Activated CD4-positive, alpha-beta memory T cell treated with anti-CD3 and anti-CD28 coated beads for 36 hours (primary cell): ENCODE results near the gene PLD1. TPM values are rescaled to one million over a fixed set of nuclear protein-coding genes. Genes with fewer than 3 reads are reported as not detected.
"Not testable (repeated sequence)": the region's sequence is repeated elsewhere in the genome, so short reads cannot be mapped to it uniquely, and the experiment has no call there.

Source experiments
- CTCF ChIA-PET: fragments of 350-600 bp; sonication (Branson Sonifier 250); formaldehyde crosslinking; loops from one replicate; lab custom pipeline; 2021; ENCODE audit warnings: antibody characterized with exemption, inconsistent platforms; lab: Charles Lee
- POLR2A ChIA-PET: fragments of 350-600 bp; sonication (Branson Sonifier 250); formaldehyde crosslinking; loops from one replicate; lab custom pipeline; 2021; ENCODE audit warnings: antibody characterized with exemption; lab: Charles Lee
- DNase-seq: peaks from one replicate; pipeline ENCODE4 v3.0.0-alpha.2; 2020
- H3K27ac Mint-ChIP-seq: one replicate; pipeline ENCODE4 v1.8.0; 2021; ENCODE audit warnings: mixed read lengths
- H3K27me3 Mint-ChIP-seq: one replicate; pipeline ENCODE4 v1.8.0; 2021; ENCODE audit warnings: mixed read lengths
- H3K36me3 Mint-ChIP-seq: one replicate; pipeline ENCODE4 v1.8.0; 2021; ENCODE audit warnings: mixed read lengths
- H3K4me1 Mint-ChIP-seq: one replicate; pipeline ENCODE4 v1.8.0; 2021; ENCODE audit warnings: low read depth, mixed read lengths
- H3K4me3 Mint-ChIP-seq: one replicate; pipeline ENCODE4 v1.8.0; 2021; ENCODE audit warnings: mild to moderate bottlenecking, mixed read lengths
- H3K9me3 Mint-ChIP-seq: one replicate; pipeline ENCODE4 v1.8.0; 2021; ENCODE audit warnings: mixed read lengths
- intact Hi-C: fragments of 100-400 bp; cut with micrococcal nuclease; formaldehyde crosslinking; loops from one replicate; pipeline ENCODE4 v1.15.1; 2023
- total RNA-seq, 2 experiments: library from RNA; stranded (reverse); gene quantifications; one replicate each; pipeline ENCODE4 v1.2.3, GENCODE V29; 2021

The PLD1 gene, protein sequence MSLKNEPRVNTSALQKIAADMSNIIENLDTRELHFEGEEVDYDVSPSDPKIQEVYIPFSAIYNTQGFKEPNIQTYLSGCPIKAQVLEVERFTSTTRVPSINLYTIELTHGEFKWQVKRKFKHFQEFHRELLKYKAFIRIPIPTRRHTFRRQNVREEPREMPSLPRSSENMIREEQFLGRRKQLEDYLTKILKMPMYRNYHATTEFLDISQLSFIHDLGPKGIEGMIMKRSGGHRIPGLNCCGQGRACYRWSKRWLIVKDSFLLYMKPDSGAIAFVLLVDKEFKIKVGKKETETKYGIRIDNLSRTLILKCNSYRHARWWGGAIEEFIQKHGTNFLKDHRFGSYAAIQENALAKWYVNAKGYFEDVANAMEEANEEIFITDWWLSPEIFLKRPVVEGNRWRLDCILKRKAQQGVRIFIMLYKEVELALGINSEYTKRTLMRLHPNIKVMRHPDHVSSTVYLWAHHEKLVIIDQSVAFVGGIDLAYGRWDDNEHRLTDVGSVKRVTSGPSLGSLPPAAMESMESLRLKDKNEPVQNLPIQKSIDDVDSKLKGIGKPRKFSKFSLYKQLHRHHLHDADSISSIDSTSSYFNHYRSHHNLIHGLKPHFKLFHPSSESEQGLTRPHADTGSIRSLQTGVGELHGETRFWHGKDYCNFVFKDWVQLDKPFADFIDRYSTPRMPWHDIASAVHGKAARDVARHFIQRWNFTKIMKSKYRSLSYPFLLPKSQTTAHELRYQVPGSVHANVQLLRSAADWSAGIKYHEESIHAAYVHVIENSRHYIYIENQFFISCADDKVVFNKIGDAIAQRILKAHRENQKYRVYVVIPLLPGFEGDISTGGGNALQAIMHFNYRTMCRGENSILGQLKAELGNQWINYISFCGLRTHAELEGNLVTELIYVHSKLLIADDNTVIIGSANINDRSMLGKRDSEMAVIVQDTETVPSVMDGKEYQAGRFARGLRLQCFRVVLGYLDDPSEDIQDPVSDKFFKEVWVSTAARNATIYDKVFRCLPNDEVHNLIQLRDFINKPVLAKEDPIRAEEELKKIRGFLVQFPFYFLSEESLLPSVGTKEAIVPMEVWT
- 1 to 10 TPM in 1 of 2 experiments, under 1 TPM in 1; 0.99 to 1.4 TPM for total RNA-seq

DNA sequence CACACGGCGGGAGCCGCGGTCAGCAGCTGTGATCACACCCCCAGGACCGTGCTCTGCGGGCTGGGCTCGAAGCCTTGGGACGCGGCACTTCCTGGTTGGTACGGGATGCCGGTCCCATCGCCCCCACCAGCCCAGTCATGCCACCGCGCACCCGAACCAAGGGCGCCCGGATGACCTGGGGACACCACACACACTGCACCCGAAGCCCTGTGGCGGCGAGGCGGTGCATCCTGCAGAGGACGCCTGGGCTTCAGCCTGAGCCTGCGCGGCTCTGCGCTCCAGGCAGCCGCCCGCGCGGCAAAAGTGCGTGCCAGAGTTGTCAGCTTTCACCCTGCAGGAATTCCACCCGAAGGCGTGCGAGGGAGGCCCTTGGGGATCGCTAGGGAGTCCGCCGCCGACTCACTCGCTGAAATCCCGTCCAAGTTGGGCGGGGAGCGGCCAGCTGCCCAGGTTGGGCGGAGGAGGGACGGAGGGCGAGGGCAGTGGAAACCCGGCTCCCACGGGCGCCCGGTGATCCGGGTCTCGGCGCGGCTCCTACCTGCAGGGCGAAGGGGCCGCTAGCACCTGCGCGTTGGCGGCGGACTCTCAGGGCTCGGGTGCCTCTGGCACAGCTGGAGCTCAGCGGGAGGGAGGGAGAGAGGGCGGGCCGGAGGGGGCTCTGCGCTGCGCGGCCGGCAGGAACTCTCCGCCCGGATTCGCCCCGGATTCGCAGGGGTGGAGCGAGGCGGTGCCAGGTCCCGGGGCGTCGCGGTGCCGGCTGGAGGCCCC, at the start of gene PLD1:
PLD1 (minus strand) TSS at position 623 of the 768 bp plus-strand sequence. CDS start 72,432 bp downstream, outside the sequence.
- Mint-ChIP-seq H3K4me1 (peaks cover 18% of the 10 kb centered on the region), H3K4me3 (peak within 1 kb of the TSS; percentile 72), H3K27me3 (peaks cover 39% of the 10 kb centered on the region), H3K27ac (no peak within 1 kb of the TSS), H3K9me3 (no peaks in the 10 kb centered on the region), H3K36me3 (no peaks in the 10 kb centered on the region)
- ChIA-PET POLR2A (no interaction called here), CTCF (interaction anchor here (1.6 kb wide), 1 partner anchor 107 kb away, joined by 4 read pairs; no protein-coding TSS in a partner anchor)
- intact Hi-C loops = no loop called here
- DNase-seq = peak; percentile 68

DNA sequence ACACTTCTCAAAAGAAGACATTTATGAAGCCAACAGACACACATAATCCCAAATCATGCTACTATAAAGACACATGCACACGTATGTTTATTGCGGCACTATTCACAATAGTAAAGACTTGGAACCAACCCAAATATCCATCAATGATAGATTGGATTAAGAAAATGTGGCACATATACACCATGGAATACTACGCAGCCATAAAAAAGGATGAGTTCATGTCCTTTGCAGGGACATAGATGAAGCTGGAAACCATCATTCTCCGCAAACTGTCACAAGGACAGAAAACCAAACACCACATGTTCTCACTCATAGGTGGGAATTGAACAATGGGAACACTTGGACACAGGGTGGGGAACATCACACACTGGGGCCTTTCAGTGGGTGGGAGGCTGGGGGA, 48.5 kb upstream of the PLD1 start:
- POLR2A ChIA-PET, H3K27me3 Mint-ChIP-seq, H3K4me3 Mint-ChIP-seq, H3K4me1 Mint-ChIP-seq, H3K36me3 Mint-ChIP-seq, CTCF ChIA-PET, intact Hi-C loops, DNase-seq, H3K27ac Mint-ChIP-seq: not testable (repeated sequence)
- peaks cover 16% of the 10 kb centered on the region for H3K9me3 Mint-ChIP-seq

DNA sequence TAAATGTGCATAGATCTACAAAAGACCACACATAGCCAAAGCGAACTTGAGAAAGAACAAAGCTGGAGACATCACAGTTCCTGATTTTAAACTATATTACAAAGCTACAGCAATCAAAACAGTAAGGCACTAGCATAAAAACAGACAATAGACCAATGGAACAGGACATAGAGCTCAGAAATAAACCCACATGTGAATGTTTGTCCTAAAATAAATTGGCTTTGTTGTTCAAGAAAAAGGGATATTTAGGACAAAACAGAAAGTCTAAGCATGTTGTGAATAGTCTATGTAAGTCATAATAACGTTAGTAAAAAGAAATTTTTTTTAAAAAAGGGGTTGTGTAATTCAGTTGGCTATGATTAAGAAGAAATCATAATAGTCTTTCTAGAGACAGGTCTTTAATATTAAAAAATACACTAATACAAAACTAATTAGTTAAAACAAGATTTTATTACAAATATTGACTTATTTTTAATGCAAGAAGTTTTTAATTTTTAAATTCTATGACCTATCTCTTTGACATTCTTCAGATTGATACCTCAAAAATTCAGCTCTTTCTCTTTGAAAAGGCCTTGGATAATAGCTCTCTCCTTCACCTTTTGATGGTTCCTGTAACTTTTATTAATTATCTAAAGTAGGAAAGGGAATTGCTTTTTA, 44.5 kb upstream of the PLD1 start:
- Mint-ChIP-seq H3K9me3 (peaks cover 19% of the 10 kb centered on the region), H3K27me3 (peaks cover 3% of the 10 kb centered on the region), H3K36me3 (peaks cover 3% of the 10 kb centered on the region), H3K27ac (no peak overlapping the region), H3K4me1 (no peaks in the 10 kb centered on the region), H3K4me3 (no peak overlapping the region)
- no peak for DNase-seq
- POLR2A ChIA-PET = no interaction called here
- intact Hi-C loops = no loop called here
- CTCF ChIA-PET = no interaction called here

DNA sequence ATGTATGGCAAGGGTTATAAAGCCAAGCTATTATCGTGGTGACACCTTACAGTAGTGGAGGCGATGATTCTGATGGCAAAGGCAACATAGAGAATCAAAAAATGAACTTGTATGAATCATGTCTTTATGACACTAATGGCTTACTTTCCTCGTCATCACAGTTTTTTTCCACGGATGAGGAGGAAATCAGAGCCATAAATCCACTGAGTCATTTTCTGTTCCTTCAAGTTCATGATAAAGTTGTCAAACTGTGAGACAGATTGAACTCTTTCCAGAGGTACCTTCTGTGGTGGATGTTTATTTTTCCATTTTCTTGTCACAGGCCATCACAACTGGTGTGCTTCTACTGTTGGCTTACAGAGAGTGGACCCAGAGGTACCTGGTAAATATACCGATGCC, 41.4 kb upstream of the PLD1 start:
- Mint-ChIP-seq H3K4me1 (peaks cover 4% of the 10 kb centered on the region), H3K9me3 (peaks cover 13% of the 10 kb centered on the region), H3K4me3 (no peak overlapping the region), H3K27me3 (peaks cover 8% of the 10 kb centered on the region), H3K36me3 (peaks cover 3% of the 10 kb centered on the region), H3K27ac (no peak overlapping the region)
- intact Hi-C loops = no loop called here
- POLR2A ChIA-PET = no interaction called here
- DNase-seq = no peak
- CTCF ChIA-PET = no interaction called here

DNA sequence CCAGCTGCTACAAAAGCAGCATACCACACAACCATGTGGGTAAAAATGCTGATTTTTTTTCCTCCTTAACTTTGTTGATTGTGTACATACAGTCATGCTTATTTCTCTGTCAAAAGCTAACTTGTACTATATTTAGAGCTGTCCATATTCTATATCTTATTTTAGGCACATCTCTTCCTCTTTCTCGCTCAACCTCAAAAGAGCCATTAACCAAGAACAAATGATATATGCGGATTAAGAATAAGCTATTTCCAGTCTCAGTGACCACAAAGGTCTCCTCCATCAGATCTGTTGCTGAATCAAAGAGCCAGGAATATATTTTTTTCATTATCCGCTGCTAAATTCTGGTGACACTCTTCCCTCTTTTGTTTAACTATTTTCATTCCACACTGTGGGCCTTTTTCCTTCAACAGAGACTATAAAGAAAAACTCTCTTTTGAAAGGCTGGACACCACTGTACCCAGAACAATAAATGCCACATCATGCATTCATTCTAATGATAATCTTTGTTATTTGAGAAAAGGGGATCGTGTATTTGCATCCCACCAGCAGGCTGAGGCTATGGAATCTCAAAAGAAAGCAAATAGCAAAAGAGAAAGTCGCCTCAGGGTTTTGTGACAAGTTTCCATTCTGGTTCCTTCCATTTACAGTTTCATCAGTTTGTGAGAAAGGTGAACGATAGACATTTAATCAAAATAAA, 40.8 kb upstream of the PLD1 start:
- H3K4me1 Mint-ChIP-seq = peaks cover 7% of the 10 kb centered on the region

DNA sequence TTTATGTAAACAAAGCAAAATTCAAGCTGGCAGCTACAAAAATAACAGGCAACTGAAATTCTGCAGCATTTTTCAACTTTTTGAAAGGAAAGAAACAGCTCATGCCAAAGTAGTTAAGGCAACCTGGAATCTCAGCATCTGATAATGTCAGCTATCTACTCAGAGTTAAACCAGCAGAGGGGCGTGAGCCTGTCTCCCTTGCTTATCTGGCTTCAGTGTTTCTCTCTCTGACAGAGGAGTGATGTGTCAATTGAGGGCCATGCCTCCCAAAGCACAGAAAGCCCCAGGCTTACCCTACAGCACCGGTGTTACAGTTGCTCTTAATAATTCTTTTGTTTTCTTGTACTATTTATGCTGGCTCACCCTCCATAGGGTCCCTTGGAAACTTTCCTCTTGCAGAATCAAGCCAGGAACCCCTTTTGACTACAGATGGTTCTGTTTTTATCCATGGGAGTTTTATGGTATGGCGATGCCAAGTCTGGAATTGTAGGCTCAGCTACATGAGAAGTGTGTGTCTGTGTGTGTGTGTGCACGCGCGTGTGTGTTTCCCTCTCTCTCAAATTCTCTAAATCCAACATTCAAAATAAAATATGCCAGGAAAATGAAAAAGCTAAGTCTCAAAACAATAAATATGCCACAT, 40.2 kb upstream of the PLD1 start:
- Mint-ChIP-seq H3K27ac (no peak overlapping the region), H3K9me3 (peaks cover 13% of the 10 kb centered on the region), H3K4me1 (peaks cover 7% of the 10 kb centered on the region), H3K36me3 (peaks cover 3% of the 10 kb centered on the region), H3K4me3 (no peak overlapping the region), H3K27me3 (peaks cover 8% of the 10 kb centered on the region)
- POLR2A ChIA-PET = no interaction called here
- no peak for DNase-seq
- intact Hi-C loops = no loop called here
- CTCF ChIA-PET = no interaction called here

More for the DNA sequence above, 40.8 kb upstream of the PLD1 start:
- Mint-ChIP-seq H3K9me3 (peaks cover 13% of the 10 kb centered on the region), H3K27ac (no peak overlapping the region), H3K27me3 (peaks cover 8% of the 10 kb centered on the region), H3K4me3 (no peak overlapping the region), H3K36me3 (peaks cover 3% of the 10 kb centered on the region)
- no peak for DNase-seq
- POLR2A ChIA-PET = no interaction called here
- CTCF ChIA-PET = no interaction called here
- intact Hi-C loops = no loop called here

DNA sequence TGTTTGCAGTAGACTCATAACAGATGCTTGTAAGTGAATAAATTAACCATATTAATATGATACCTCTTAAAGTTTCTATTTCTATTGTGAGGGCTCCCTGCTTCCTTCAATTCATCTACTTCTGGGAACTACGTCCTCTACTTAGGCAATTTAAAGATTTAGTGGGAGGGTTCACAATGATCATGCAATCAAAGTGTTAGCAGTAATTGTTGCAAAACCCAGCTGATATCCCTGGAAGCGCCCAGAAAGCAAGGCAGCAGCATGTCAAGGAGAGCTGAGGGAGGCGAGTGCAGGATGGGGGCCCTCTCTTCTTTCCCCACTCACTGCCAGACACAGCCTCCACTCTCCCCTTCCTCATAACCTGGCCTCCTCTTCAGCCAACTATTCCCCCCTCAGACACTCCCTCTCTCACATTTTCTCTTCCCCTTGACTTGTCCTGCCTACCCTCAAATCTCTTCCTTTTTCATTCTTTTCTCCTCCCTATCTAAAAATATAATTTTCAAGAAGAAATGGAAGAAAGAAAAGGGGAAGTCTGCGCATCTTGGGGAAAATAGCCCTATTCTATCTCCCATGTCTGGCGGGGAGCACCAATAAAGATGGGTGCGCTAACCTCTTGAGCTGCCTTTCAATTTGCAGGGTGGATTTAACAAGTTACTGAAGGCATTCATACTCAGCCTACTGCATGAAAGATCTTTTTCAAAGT, 39.5 kb upstream of the PLD1 start:
- Mint-ChIP-seq H3K27ac (no peak overlapping the region), H3K36me3 (peaks cover 3% of the 10 kb centered on the region), H3K27me3 (peaks cover 8% of the 10 kb centered on the region), H3K4me1 (peaks cover 7% of the 10 kb centered on the region), H3K9me3 (peaks cover 13% of the 10 kb centered on the region), H3K4me3 (no peak overlapping the region)
- intact Hi-C loops = loop anchor here (5.0 kb wide), 1 partner anchor 493 kb away; no protein-coding TSS in a partner anchor
- DNase-seq = no peak
- CTCF ChIA-PET = no interaction called here
- POLR2A ChIA-PET = no interaction called here

DNA sequence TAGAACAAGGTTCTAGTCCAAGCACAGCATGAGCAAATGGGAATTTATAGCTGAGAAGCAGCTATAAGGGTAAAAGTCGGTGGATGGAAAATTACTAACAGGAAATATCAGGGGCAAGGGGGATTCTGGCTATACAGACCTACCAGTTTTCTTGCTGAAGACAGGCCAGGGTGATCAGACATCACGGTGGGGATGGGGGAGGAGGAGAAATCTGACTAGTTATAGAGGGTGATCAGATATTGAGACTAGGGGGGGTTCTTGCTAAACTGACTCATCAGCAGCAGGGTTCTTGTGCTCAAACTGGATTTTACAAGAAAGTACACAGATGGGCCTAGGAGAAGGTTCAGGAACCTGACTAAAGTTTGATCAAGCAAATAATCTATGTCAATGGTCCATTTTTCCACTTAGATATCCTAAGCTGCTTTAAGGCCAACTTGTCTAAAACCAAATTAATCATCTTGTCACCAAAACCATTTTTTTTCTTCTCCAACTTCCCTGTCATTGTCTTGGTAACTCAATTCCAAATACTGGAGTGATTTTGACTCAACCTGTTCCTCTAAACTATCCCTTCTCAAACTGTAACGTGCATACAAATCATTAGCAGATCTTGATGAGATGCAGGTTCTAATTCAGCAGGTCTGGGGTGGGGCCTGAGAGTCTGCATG, 37.4 kb upstream of the PLD1 start:
- H3K27ac Mint-ChIP-seq = no peak overlapping the region
- ChIA-PET POLR2A (no interaction called here), CTCF (interaction anchor here (0.7 kb wide), 1 partner anchor 25 kb away, joined by 3 read pairs; no protein-coding TSS in a partner anchor)
- peaks cover 4% of the 10 kb centered on the region for H3K27me3 Mint-ChIP-seq
- peaks cover 7% of the 10 kb centered on the region for H3K4me1 Mint-ChIP-seq
- no peaks in the 10 kb centered on the region for H3K9me3 Mint-ChIP-seq
- no peak overlapping the region for H3K4me3 Mint-ChIP-seq
- DNase-seq = no peak
- intact Hi-C loops = loop anchor here (2.0 to 5.0 kb wide), 3 partner anchors 25 to 495 kb away; no protein-coding TSS in a partner anchor
- no peaks in the 10 kb centered on the region for H3K36me3 Mint-ChIP-seq

DNA sequence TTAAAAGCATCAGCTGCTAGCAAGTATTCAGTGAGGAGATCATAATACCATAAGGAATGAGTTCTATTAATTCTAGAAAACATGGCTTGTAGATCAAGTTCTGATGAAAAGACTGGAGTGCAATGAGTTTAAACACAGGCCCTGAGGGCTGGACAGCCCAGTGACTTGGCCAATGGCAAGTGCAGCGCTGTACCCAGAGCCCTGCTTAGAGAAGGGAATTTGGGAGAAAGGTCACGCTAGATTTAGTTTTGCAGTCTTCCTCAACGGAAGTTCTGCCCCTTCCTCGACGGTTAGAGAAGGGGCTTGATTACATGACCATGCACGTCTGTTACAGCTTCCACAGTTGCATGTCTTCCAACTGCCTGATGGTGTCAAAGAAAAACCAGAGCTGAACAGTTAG, 36.9 kb upstream of the PLD1 start:
- H3K27ac Mint-ChIP-seq = no peak overlapping the region
- H3K4me3 Mint-ChIP-seq = no peak overlapping the region
- no peaks in the 10 kb centered on the region for H3K36me3 Mint-ChIP-seq
- peaks cover 4% of the 10 kb centered on the region for H3K27me3 Mint-ChIP-seq
- ChIA-PET POLR2A (no interaction called here), CTCF (no interaction called here)
- DNase-seq = no peak
- intact Hi-C loops = loop anchor here (2.0 to 5.0 kb wide), 3 partner anchors 24 to 495 kb away; no protein-coding TSS in a partner anchor
- H3K9me3 Mint-ChIP-seq = no peaks in the 10 kb centered on the region
- H3K4me1 Mint-ChIP-seq = peaks cover 7% of the 10 kb centered on the region
